H9 (cell line): ENCODE results near the gene CFAP97D2. TPM values are rescaled to one million over a fixed set of nuclear protein-coding genes. Genes with fewer than 3 reads are reported as not detected.
"Not testable (repeated sequence)": the region's sequence is repeated elsewhere in the genome, so short reads cannot be mapped to it uniquely, and the experiment has no call there.

Source experiments
- DNase-seq: peaks from one replicate; pipeline ENCODE4 v3.0.0-alpha.2; 2017
- H2AFZ ChIP-seq: one replicate; pipeline ENCODE4 v1.6.1; 2013; ENCODE audit warnings: mild to moderate bottlenecking, low read length, control low read depth, moderate library complexity
- H2AK5ac ChIP-seq: 2 replicates; pipeline ENCODE4 v1.6.1; 2013; ENCODE audit warnings: low read length, control low read depth, mixed read lengths; ENCODE audit not compliant: insufficient read length
- H2BK120ac ChIP-seq: one replicate; pipeline ENCODE4 v1.6.1; 2013; ENCODE audit warnings: low read depth, mild to moderate bottlenecking, low read length, control low read depth, inconsistent platforms; ENCODE audit not compliant: poor library complexity, severe bottlenecking
- H2BK12ac ChIP-seq: 2 replicates; pipeline ENCODE4 v1.6.1; 2013; ENCODE audit warnings: low read length, control low read depth, mixed read lengths, low read depth; ENCODE audit not compliant: insufficient read length
- H2BK15ac ChIP-seq: 2 replicates; pipeline ENCODE4 v1.6.1; 2013; ENCODE audit warnings: low read depth, low read length, control low read depth
- H2BK20ac ChIP-seq: one replicate; pipeline ENCODE4 v1.6.1; 2013; ENCODE audit warnings: low read depth, mild to moderate bottlenecking, low read length, control low read depth, inconsistent platforms; ENCODE audit not compliant: poor library complexity, severe bottlenecking
- H2BK5ac ChIP-seq: 2 replicates; pipeline ENCODE4 v1.6.1; 2013; ENCODE audit warnings: low read length, control low read depth, mixed read lengths; ENCODE audit not compliant: insufficient read length
- H3K14ac ChIP-seq: 2 replicates; pipeline ENCODE4 v1.6.1; 2013; ENCODE audit warnings: low read length, control low read depth; ENCODE audit not compliant: insufficient read depth
- H3K18ac ChIP-seq: 2 replicates; pipeline ENCODE4 v1.6.1; 2013; ENCODE audit warnings: low read depth, mild to moderate bottlenecking, mixed read lengths, low read length, control low read depth; ENCODE audit not compliant: insufficient read length
- H3K23ac ChIP-seq: 2 replicates; pipeline ENCODE4 v1.6.1; 2013; ENCODE audit warnings: low read length, control low read depth, mixed read lengths, low read depth; ENCODE audit not compliant: insufficient read length
- H3K23me2 ChIP-seq: 2 replicates; pipeline ENCODE4 v1.6.1; 2013; ENCODE audit warnings: low read depth, mild to moderate bottlenecking, mixed read lengths, low read length, control low read depth; ENCODE audit not compliant: insufficient read length, poor library complexity, severe bottlenecking
- H3K27ac ChIP-seq: 2 replicates; pipeline ENCODE4 v1.5.1; 2013; ENCODE audit warnings: low read length, control low read depth, mixed read lengths, low read depth; ENCODE audit not compliant: insufficient read length
- H3K27me3 ChIP-seq: 2 replicates; pipeline ENCODE4 v1.6.1; 2013; ENCODE audit warnings: low read length, control low read depth, inconsistent platforms; ENCODE audit not compliant: insufficient read depth
- H3K4ac ChIP-seq: 2 replicates; pipeline ENCODE4 v1.6.1; 2013; ENCODE audit warnings: low read depth, mild to moderate bottlenecking, control low read depth, inconsistent platforms, low read length, moderate library complexity
- H3K4me1 ChIP-seq: 2 replicates; pipeline ENCODE4 v1.6.1; 2013; ENCODE audit warnings: low read length, control low read depth, inconsistent platforms; ENCODE audit not compliant: insufficient read depth
- H3K4me2 ChIP-seq: 2 replicates; pipeline ENCODE4 v1.6.1; 2013; ENCODE audit warnings: low read length, control low read depth, mixed read lengths; ENCODE audit not compliant: insufficient read length, insufficient read depth
- H3K56ac ChIP-seq: 2 replicates; pipeline ENCODE4 v1.6.1; 2013; ENCODE audit warnings: low read depth, mild to moderate bottlenecking, mixed read lengths, low read length, control low read depth; ENCODE audit not compliant: insufficient read length
- H3K79me1 ChIP-seq: 2 replicates; pipeline ENCODE4 v1.6.1; 2013; ENCODE audit warnings: low read depth, mild to moderate bottlenecking, moderate library complexity, low read length, control low read depth, inconsistent platforms; ENCODE audit not compliant: insufficient read depth, poor library complexity, severe bottlenecking
- H3K79me2 ChIP-seq: 2 replicates; pipeline ENCODE4 v1.6.1; 2013; ENCODE audit warnings: low read length, control low read depth, inconsistent platforms; ENCODE audit not compliant: insufficient read depth
- H3K9ac ChIP-seq: 2 replicates; pipeline ENCODE4 v1.6.1; 2013; ENCODE audit warnings: low read length, control low read depth, mixed read lengths; ENCODE audit not compliant: insufficient read length; ENCODE audit errors: extremely low read depth
- H3K9me3 ChIP-seq: one replicate; pipeline ENCODE4 v1.6.1; 2013; ENCODE audit warnings: low read depth, low read length, inconsistent platforms; ENCODE audit not compliant: control insufficient read depth
- H3T11ph ChIP-seq: one replicate; pipeline ENCODE4 v1.6.1; 2013; ENCODE audit warnings: mild to moderate bottlenecking, low read length, control low read depth, inconsistent platforms
- H4K20me1 ChIP-seq: one replicate; pipeline ENCODE4 v1.6.1; 2013; ENCODE audit not compliant: control insufficient read depth, insufficient read length, insufficient read depth
- H4K5ac ChIP-seq: 2 replicates; pipeline ENCODE4 v1.6.1; 2013; ENCODE audit warnings: low read depth, mild to moderate bottlenecking, mixed read lengths, low read length, control low read depth; ENCODE audit not compliant: insufficient read length
- H4K8ac ChIP-seq: replicated peaks from 2 replicates; pipeline ENCODE4 v1.6.1; 2013; ENCODE audit warnings: low read length, control low read depth, mixed read lengths, low read depth; ENCODE audit not compliant: insufficient read length
- H4K91ac ChIP-seq: 2 replicates; pipeline ENCODE4 v1.6.1; 2013; ENCODE audit warnings: low read depth, mild to moderate bottlenecking, moderate library complexity, mixed read lengths, low read length, control low read depth; ENCODE audit not compliant: insufficient read length
- H3K27ac Mint-ChIP-seq, 3 experiments: 2 replicates in 2 of 3; 3 replicates in 1 of 3; pipeline ENCODE4 v1.8.0; 2020 to 2021; ENCODE audit warnings: mixed read lengths in 3 of 3, mild to moderate bottlenecking in 1 of 3, moderate library complexity in 1 of 3
- H3K27me3 Mint-ChIP-seq: 2 replicates; pipeline ENCODE4 v1.8.0; 2021; ENCODE audit warnings: low read depth, mild to moderate bottlenecking, moderate library complexity, mixed read lengths
- H3K36me3 Mint-ChIP-seq, 3 experiments: 2 replicates in 2 of 3; 3 replicates in 1 of 3; pipeline ENCODE4 v1.8.0; 2020 to 2021; ENCODE audit warnings: low read depth in 3 of 3, mixed read lengths in 3 of 3; ENCODE audit not compliant: insufficient read depth in 1 of 3
- H3K4me1 Mint-ChIP-seq, 2 experiments: 2 replicates each; pipeline ENCODE4 v1.8.0; 2020; ENCODE audit warnings: mixed read lengths in 2 of 2
- H3K4me3 Mint-ChIP-seq, 2 experiments: 2 replicates in 1 of 2; 3 replicates in 1 of 2; pipeline ENCODE4 v1.8.0; 2020 to 2021; ENCODE audit warnings: mild to moderate bottlenecking in 2 of 2, mixed read lengths in 2 of 2, moderate library complexity in 1 of 2
- H3K9me3 Mint-ChIP-seq, 2 experiments: 2 replicates in 1 of 2; 3 replicates in 1 of 2; pipeline ENCODE4 v1.8.0; 2020; ENCODE audit warnings: mild to moderate bottlenecking in 2 of 2, mixed read lengths in 2 of 2, moderate library complexity in 1 of 2
- CTCF ChIP-seq: fragments of 200-600 bp; sonication (generic); conservative IDR thresholded peaks from 3 replicates; pipeline ENCODE4 v1.8.0; 2021; ENCODE audit warnings: antibody characterized with exemption, mild to moderate bottlenecking
- WGBS: extraction: QIAGEN DNeasy Blood & Tissue Kit; methylation state at CpG from one replicate; pipeline ENCODE4 v1.1.7; 2013; ENCODE audit warnings: missing lambda C conversion rate, low lambda C conversion rate, mixed read lengths; ENCODE audit not compliant: insufficient read length; ENCODE audit errors: extremely low coverage; 5-methylcytosine and 5-hydroxymethylcytosine counted together
- total RNA-seq: library from RNA; stranded (reverse); gene quantifications from 2 replicates; pipeline ENCODE4 v1.2.1, GENCODE V29; 2021

Gene CFAP97D2
- total RNA-seq, 1 experiment from 2014 or later: not detected

DNA sequence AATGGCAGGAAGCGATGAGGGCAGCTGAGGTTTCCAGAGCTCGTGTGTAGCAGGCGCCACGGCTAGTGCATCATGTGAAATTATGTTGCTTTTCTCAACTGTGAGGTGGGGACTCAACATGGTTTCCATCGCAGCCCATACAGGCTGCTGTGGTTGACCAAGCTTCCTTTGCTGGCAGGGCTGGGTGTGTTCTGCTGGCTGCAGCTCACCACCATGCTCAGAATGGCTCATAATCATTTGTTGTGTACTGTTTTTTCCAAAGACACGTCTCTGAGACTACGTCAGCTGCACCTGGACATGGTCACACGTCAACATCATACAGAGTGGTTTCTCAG is 30.6 kb upstream of the CFAP97D2 start:
- H3K9ac ChIP-seq: no peak overlapping the region
- Mint-ChIP-seq H3K9me3 (no peaks in the 10 kb centered on the region), H3K36me3 (peaks cover 0 to 1% (median 0%) of the 10 kb centered on the region in 3 experiments; a peak in 1 of 7 replicates), H3K4me1 (peaks cover 10 to 11% of the 10 kb centered on the region in 2 experiments), H3K27ac (no peak overlapping the region), H3K4me3 (no peak overlapping the region), H3K27me3 (peaks cover 5% of the 10 kb centered on the region)
- H4K8ac ChIP-seq: no peak overlapping the region
- H3K27ac ChIP-seq: no peak overlapping the region
- no peak overlapping the region for H2BK12ac ChIP-seq
- no peaks in the 10 kb centered on the region for H3K79me2 ChIP-seq
- H3K18ac ChIP-seq: no peak overlapping the region
- H3K23ac ChIP-seq: no peak overlapping the region
- no peak overlapping the region for H2AK5ac ChIP-seq
- no peak for DNase-seq
- no peak overlapping the region for H4K91ac ChIP-seq
- no peak overlapping the region for H3K14ac ChIP-seq
- H2BK15ac ChIP-seq: no peak overlapping the region
- H3K9me3 ChIP-seq: no peaks in the 10 kb centered on the region
- H2BK120ac ChIP-seq: no peak overlapping the region
- H2BK5ac ChIP-seq: no peak overlapping the region
- H2AFZ ChIP-seq: no peak overlapping the region
- H3T11ph ChIP-seq: no peak overlapping the region
- H3K56ac ChIP-seq: no peak overlapping the region
- no peak for TF ChIP-seq CTCF
- no peak overlapping the region for H4K5ac ChIP-seq
- H3K23me2 ChIP-seq: no peaks in the 10 kb centered on the region
- H3K4me1 ChIP-seq: no peaks in the 10 kb centered on the region; the same call in 1 of the 2 replicates
- H3K27me3 ChIP-seq: no peaks in the 10 kb centered on the region
- H3K4ac ChIP-seq: no peak overlapping the region
- no peaks in the 10 kb centered on the region for H4K20me1 ChIP-seq
- no peak overlapping the region for H2BK20ac ChIP-seq
- H3K4me2 ChIP-seq: no peak overlapping the region
- no CpG with 5 or more reads among the region's 8 CpGs for WGBS
- H3K79me1 ChIP-seq: no peaks in the 10 kb centered on the region

- H3K23me2 ChIP-seq, H3K27ac Mint-ChIP-seq, H3K79me1 ChIP-seq, H3T11ph ChIP-seq, H3K9me3 Mint-ChIP-seq, H4K91ac ChIP-seq, H3K23ac ChIP-seq, H3K56ac ChIP-seq, H3K4me3 Mint-ChIP-seq, H3K79me2 ChIP-seq, H2BK15ac ChIP-seq, H3K27me3 Mint-ChIP-seq, H4K5ac ChIP-seq, H3K9ac ChIP-seq, H3K18ac ChIP-seq, H3K14ac ChIP-seq, H2BK5ac ChIP-seq, H2BK20ac ChIP-seq, H3K27me3 ChIP-seq, H3K36me3 Mint-ChIP-seq, H2BK12ac ChIP-seq, H4K20me1 ChIP-seq, H4K8ac ChIP-seq, H3K4me1 ChIP-seq, H3K4ac ChIP-seq, H3K4me2 ChIP-seq, H3K9me3 ChIP-seq, H3K27ac ChIP-seq, H2AFZ ChIP-seq, H2AK5ac ChIP-seq, H2BK120ac ChIP-seq, DNase-seq: not testable (repeated sequence)
- no CpG with 5 or more reads among the region's 19 CpGs for WGBS
- peaks cover 10 to 11% of the 10 kb centered on the region in 2 experiments for H3K4me1 Mint-ChIP-seq
Measured at GRCh38 chr13:114148886-114149285, 30.2 kb upstream of the CFAP97D2 start.
